Measurements from ENCODE around the gene HELZ2. TPM values are rescaled to one million over a fixed set of nuclear protein-coding genes. Genes with fewer than 3 reads are reported as not detected.

Gene HELZ2
- total and polyA plus RNA-seq, 3 donors from 2014 or later, result 7.1 to 22.9 (median 13.5) TPM

DNA sequence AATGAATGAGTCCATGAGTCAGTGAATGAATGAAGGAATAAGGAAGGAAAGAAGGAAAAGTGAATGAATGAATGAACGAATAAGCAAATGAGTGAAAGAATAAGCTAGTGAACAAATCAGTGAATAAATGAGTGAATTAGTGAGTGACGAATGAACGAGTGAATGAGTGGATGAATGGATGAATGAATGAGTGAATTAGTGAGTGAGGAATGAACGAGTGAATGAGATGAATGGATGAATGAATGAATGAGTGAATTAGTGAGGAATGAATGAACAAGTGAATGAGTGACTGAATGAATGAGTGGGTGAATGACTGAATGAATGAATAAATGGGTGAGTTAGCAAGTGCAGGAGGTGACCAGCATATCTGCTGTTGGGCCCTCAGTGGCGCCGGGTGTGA is 30.3 kb downstream of the HELZ2 start:
- DNase-seq, result no peak
- Histone ChIP-seq H3K27ac (no peak overlapping the region), H3K9me3 (no peaks in the 10 kb centered on the region), H3K36me3 (ENCODE audit: low read depth, missing control alignments) (no peaks in the 10 kb centered on the region), H3K27me3 (no peaks in the 10 kb centered on the region), H3K4me1 (no peaks in the 10 kb centered on the region), H3K4me3 (no peak overlapping the region)
- WGBS, 2 donors, result 89 to 92% methylated on average over 6 of the region's 6 CpGs
- intact Hi-C loops (cut with DNase I; ENCODE audit: low total_unique reads), result no loop called here
- TF ChIP-seq POLR2A (IDR thresholded peaks at IDR 0.05), result no peak
- TF ChIP-seq, protein P1, sequence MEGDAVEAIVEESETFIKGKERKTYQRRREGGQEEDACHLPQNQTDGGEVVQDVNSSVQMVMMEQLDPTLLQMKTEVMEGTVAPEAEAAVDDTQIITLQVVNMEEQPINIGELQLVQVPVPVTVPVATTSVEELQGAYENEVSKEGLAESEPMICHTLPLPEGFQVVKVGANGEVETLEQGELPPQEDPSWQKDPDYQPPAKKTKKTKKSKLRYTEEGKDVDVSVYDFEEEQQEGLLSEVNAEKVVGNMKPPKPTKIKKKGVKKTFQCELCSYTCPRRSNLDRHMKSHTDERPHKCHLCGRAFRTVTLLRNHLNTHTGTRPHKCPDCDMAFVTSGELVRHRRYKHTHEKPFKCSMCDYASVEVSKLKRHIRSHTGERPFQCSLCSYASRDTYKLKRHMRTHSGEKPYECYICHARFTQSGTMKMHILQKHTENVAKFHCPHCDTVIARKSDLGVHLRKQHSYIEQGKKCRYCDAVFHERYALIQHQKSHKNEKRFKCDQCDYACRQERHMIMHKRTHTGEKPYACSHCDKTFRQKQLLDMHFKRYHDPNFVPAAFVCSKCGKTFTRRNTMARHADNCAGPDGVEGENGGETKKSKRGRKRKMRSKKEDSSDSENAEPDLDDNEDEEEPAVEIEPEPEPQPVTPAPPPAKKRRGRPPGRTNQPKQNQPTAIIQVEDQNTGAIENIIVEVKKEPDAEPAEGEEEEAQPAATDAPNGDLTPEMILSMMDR (IDR thresholded peaks at IDR 0.05), result no peak

DNA sequence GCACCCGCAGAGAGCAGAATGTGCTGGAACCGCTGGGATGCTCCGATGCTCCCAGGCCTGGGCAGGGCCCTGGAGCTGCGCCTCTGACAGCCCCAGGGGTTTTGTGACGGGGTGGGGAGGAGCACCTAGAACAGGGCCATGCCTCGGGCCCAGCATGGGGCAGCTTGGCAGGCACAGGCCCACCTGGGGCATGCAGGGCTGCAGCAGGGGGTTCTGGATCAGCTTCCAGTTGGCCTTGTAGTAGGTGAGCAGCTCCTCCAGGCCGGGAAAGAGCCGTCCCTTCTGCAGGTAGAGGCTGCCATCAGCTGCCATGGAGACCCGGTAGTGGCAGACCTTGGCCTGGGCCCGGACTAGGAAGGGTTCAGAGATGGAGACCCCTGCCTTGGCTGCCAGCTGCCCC is 30.9 kb downstream of the HELZ2 start:
- no peaks in the 10 kb centered on the region for H3K9me3 ChIP-seq
- 83 to 100% methylated on average over 3 to 9 of the region's 10 CpGs for WGBS, 2 donors
- TF ChIP-seq, protein P1 (IDR thresholded peaks at IDR 0.05), result no peak
- TF ChIP-seq POLR2A (IDR thresholded peaks at IDR 0.05), result no peak
- no peaks in the 10 kb centered on the region for H3K27me3 ChIP-seq
- no peak overlapping the region for H3K27ac ChIP-seq
- DNase-seq, result no peak
- intact Hi-C loops (cut with DNase I; ENCODE audit: low total_unique reads), result no loop called here
- no peak overlapping the region for H3K4me3 ChIP-seq
- peaks cover 3% of the 10 kb centered on the region for H3K4me1 ChIP-seq
- no peaks in the 10 kb centered on the region for H3K36me3 ChIP-seq (ENCODE audit: low read depth, missing control alignments)

DNA sequence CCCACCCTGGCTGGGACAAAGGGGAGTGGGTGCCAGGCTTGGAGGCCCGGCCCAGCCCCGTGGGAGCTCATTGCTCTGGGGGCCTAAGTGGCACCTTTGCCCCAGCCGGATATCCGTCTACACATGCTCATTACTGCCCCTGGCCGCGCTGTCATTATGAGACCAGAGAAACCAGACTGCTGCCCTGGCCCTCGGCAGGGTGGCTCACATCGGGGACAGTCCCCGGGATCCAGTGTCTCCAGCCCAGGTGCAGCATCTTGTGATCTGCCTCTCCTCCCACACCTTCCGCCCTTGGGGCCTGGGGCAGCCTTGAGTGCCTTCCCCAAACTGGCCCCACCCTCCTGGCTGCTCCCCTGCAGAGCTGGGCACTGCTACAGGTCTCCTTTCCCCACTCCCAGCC is 31.3 kb downstream of the HELZ2 start:
- H3K9me3 ChIP-seq, result no peaks in the 10 kb centered on the region
- H3K4me1 ChIP-seq, result peaks cover 6% of the 10 kb centered on the region
- H3K36me3 ChIP-seq (ENCODE audit: low read depth, missing control alignments), result no peaks in the 10 kb centered on the region
- no peaks in the 10 kb centered on the region for H3K27me3 ChIP-seq
- intact Hi-C loops (cut with DNase I; ENCODE audit: low total_unique reads), result no loop called here
- H3K27ac ChIP-seq, result no peak overlapping the region
- DNase-seq, result no peak
- no peak overlapping the region for H3K4me3 ChIP-seq
- TF ChIP-seq, protein P1 (IDR thresholded peaks at IDR 0.05), result no peak
- TF ChIP-seq POLR2A (IDR thresholded peaks at IDR 0.05), result no peak
- WGBS, 2 donors, result 70 to 76% methylated on average over 8 to 10 of the region's 10 CpGs

DNA sequence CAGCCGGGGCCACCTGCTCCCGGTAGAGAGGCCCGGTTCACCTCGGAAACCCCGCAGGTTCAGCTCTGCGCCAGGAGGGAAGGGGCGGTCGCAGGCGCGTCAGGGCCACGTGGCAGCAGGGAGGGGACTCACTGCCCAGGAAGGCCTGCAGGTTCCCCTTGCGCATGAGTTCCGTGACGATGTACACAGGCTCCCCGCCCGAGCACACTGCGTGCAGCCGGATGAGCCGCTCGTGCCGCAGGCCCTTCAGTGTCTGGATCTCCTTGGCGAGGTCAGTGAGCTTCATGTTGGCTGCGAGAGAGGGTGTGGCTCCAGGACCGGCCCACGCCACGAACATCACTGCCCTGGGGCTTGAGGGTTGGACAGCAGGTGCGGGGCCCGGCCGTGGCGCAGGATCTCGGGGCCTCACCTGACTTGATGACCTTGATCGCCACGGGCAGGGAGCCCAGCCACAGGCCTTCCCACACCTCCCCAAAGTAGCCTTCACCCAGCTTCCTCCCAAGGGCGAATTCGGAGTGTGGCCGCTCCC is 31.9 kb downstream of the HELZ2 start:
- no peaks in the 10 kb centered on the region for H3K9me3 ChIP-seq
- intact Hi-C loops (cut with DNase I; ENCODE audit: low total_unique reads), result no loop called here
- H3K27ac ChIP-seq, result no peak overlapping the region
- WGBS, 2 donors, result 35 to 69% methylated on average over 2 to 31 of the region's 36 CpGs
- DNase-seq, result no peak
- no peak for TF ChIP-seq POLR2A (IDR thresholded peaks at IDR 0.05)
- TF ChIP-seq, protein P1 (IDR thresholded peaks at IDR 0.05), result no peak
- H3K36me3 ChIP-seq (ENCODE audit: low read depth, missing control alignments), result no peaks in the 10 kb centered on the region
- no peaks in the 10 kb centered on the region for H3K27me3 ChIP-seq
- H3K4me1 ChIP-seq, result peaks cover 6% of the 10 kb centered on the region
- no peak overlapping the region for H3K4me3 ChIP-seq

DNA sequence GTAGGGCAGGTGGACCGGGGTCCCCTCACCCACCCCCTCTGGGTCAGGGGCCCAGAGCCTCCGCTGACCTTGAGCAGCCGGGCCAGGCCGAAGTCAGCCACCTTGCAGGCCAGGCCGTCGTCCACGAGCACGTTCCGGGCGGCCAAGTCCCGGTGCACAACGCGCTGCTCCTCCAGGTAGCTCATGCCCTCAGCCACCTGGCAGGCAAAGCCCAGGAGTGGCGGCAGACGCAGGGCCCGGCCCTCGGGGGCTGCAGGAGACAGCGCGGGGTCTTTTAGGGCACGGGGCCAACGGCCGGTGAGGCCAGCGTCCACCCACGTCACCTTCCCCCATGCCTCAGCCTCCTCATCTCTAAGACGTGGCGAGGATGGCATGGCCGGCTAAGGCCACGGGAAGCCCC is 32.7 kb downstream of the HELZ2 start:
- Histone ChIP-seq H3K27ac (no peak overlapping the region), H3K9me3 (no peaks in the 10 kb centered on the region), H3K4me3 (no peak overlapping the region), H3K36me3 (ENCODE audit: low read depth, missing control alignments) (no peaks in the 10 kb centered on the region), H3K27me3 (no peaks in the 10 kb centered on the region), H3K4me1 (peaks cover 6% of the 10 kb centered on the region)
- TF ChIP-seq, protein P1 (IDR thresholded peaks at IDR 0.05), result no peak
- TF ChIP-seq POLR2A (IDR thresholded peaks at IDR 0.05), result no peak
- DNase-seq, result no peak
- intact Hi-C loops (cut with DNase I; ENCODE audit: low total_unique reads), result no loop called here
- 87 to 98% methylated on average over 9 to 25 of the region's 28 CpGs for whole genome bisulfite sequencing, 2 donors
